LNCAP (cell line): Measurements from ENCODE around the gene DNAJC17.

Source experiments
- TF ChIP-seq, protein P1 (sequence below): fragments of 450-650 bp; IDR thresholded peaks from 2 replicates; pipeline ENCODE4 v1.5.1; 2017; ENCODE audit warnings: mild to moderate bottlenecking

DNAJC17 gene

DNA sequence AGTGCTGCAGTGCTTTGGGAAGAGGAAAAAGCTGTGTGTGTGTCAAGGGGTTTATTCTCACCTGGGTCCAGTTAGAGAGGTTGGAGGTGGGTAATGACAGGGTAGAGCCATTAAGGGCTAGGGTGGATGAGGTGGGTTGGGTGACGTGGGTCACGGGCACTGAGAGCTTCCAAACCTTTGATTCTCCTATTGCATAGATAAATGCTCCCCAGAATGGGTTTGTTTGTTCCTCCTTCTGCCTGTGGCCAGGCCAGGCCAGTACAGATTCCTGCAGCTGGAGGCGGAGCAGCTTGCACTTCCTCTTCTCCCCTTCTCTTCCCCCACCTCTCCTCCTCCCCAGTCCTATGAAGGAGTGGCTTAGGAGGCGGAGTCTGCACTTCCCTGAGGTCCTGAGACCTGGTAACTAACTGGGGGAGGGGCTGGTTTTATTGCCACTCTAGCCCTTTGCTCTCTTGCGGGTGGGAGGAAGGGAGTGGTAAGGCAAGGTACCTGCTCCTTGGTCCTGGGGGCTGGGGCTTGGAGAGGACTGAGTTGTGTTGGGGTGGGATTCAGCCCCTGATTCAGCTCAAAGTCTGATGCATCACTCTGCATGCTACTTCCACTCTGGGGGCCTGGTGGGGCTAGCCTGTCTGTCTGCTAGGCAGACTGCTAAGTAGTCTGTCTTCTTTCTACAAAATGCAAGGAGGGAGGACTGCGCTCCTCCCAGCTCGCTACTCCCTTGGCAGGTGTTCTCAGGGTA lies 40.1 kb upstream of the DNAJC17 start:
- TF ChIP-seq, protein P1, sequence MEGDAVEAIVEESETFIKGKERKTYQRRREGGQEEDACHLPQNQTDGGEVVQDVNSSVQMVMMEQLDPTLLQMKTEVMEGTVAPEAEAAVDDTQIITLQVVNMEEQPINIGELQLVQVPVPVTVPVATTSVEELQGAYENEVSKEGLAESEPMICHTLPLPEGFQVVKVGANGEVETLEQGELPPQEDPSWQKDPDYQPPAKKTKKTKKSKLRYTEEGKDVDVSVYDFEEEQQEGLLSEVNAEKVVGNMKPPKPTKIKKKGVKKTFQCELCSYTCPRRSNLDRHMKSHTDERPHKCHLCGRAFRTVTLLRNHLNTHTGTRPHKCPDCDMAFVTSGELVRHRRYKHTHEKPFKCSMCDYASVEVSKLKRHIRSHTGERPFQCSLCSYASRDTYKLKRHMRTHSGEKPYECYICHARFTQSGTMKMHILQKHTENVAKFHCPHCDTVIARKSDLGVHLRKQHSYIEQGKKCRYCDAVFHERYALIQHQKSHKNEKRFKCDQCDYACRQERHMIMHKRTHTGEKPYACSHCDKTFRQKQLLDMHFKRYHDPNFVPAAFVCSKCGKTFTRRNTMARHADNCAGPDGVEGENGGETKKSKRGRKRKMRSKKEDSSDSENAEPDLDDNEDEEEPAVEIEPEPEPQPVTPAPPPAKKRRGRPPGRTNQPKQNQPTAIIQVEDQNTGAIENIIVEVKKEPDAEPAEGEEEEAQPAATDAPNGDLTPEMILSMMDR, result no peak

GRCh38 chr15:40846841-40847222 lies 39.6 kb upstream of the DNAJC17 start:
- TF ChIP-seq, protein P1, result no peak

DNA sequence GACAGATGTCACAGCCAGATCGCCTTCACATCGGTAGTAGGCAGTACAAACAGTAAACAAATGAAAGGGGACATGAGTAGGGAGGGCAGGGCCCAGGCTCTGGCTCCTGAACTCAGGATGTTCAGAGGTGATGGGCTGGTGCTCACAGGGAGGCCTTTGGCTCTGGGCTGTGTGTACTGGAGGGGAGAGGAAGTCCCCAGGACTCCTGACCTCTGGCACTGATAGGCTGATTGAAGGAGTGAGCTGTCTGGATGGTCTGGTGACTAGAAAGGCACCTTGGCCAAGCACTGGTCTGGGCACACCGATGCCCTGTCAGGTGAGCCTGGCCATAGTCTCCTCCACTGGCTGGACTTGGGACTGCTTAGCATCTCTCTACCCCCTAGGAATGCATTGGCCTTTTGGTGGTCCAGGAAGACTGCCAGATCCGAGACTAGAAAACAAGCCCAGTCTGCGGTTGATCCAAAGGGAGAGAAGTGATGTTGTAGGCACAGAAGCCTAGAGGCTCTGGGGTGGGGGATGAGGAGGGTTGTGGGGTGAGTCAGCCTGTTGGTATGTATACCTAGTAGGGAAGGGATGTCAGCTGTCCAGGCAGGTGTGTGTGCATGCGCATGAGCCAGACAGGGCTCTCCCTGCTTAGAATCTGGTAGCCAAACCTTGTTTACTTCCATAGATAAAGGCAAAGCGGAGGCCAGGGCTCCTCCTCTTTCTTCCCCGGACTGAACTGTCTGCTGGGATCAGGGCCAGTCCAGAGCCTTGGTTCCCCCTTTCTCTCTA lies 38.4 kb upstream of the DNAJC17 start:
- TF ChIP-seq, protein P1, result no peak

GRCh38 chr15:40845036-40845435 lies 37.8 kb upstream of the DNAJC17 start:
- TF ChIP-seq, protein P1, result no peak

- TF ChIP-seq, protein P1, result no peak; the same call in 1 of the 2 replicates
Measured at GRCh38 chr15:40844696-40845030, 37.4 kb upstream of the DNAJC17 start.

- TF ChIP-seq, protein P1, result no peak
Measured at GRCh38 chr15:40843885-40844695, 36.8 kb upstream of the DNAJC17 start, which contains the start of gene SPINT1. TSS of gene SPINT1 (plus strand) at chr15:40844048. CDS start at chr15:40844555, 507 bp downstream.

- TF ChIP-seq, protein P1, result no peak
Measured at GRCh38 chr15:40843261-40843884, 36.1 kb upstream of the DNAJC17 start.
